Measurements from ENCODE around the gene GAL3ST3. TPM values are rescaled to one million over a fixed set of nuclear protein-coding genes. Genes with fewer than 3 reads are reported as not detected.

GAL3ST3 gene
- total RNA-seq, 1 experiment from 2014 or later: 1.8 TPM

DNA sequence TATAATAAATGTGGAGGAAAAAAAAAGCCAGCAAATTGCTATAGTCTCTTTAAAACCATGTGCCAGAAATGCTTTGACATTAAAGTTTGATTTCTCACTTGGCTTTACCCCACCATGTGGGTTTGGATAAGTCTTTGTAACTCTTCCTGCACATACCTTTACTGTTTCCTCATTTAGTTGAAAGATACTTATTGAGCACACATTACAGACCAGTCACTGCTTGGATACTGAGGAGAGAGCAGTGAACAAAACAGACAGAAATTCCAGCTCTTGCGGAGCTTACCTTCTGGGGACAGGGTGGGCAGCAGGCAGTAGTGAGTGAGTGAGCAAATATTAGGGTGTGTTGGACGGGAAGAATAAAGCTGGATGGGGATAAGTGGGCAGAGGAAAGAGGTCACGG lies 34.8 kb upstream of the GAL3ST3 start:
- no TSS peak for BruUV-seq (replicated peaks)
- ChIA-PET CTCF (no interaction called here), POLR2A (ENCODE audit: low non-redundant PET) (no interaction called here)
- no peak for DNase-seq (ENCODE audit: low spot score)
- no peaks in the 10 kb centered on the region for H3K27me3 ChIP-seq (replicated peaks; ENCODE audit: insufficient read depth, low read depth, low read length, poor library complexity)
- no peaks in the 10 kb centered on the region for H3K9me3 ChIP-seq (ENCODE audit: low read depth, low read length, poor library complexity, severe bottlenecking)
- H3K4me1 ChIP-seq (ENCODE audit: insufficient read depth, low read length, poor library complexity, severe bottlenecking): peaks cover 45% of the 10 kb centered on the region
- intact Hi-C loops (cut with micrococcal nuclease; ENCODE audit: unreplicated experiment): no loop called here
- H3K36me3 ChIP-seq (ENCODE audit: insufficient read depth, low read length, poor library complexity, severe bottlenecking): no peaks in the 10 kb centered on the region
- H3K27ac ChIP-seq (ENCODE audit: low read depth, low read length, poor library complexity, severe bottlenecking): peak overlapping the region; percentile 40
- TF ChIP-seq EZH2 (IDR thresholded peaks at IDR 0.05; ENCODE audit: borderline replicate concordance, low read depth, low read length, poor library complexity, severe bottlenecking): no peak
- TF ChIP-seq CTCF (conservative IDR thresholded peaks at IDR 0.05; ENCODE audit: low read depth, low read length): no peak
- H3K4me3 ChIP-seq (ENCODE audit: low read depth, low read length, poor library complexity, severe bottlenecking): no peak overlapping the region

DNA sequence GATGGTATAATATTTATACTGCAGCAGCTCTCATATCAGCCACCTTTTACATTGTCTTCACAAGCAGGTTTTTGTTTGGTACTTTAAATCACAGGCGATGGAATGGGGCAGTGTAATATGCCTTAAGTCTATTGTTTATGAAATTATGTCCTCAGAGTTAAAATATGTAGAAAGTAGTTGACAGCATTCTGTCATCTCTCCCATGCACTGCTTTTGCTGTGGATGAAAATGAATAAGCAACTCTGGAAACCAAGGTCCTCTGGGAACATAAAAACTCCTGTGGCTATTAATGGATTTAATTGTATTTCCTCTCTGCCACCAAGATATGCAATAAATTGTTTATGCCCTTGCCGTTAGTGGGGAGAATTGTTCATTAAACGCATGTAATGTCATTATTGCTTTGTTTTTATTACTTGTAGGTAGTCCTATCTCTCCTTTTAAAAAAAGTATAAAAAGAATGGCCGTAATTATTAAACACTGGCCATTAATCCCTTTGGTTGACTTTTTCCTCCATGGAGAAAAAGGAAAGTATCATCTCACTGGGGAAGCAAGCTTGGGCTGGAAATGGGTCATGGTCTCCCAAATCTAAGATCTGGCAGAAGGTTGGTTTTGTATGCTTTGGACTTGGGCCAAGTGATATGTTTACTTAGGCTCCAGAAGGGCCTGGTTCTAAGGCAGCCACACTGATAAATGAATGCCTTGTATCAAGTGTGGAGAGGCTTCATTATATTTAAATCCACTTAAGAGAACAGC lies 34.2 kb upstream of the GAL3ST3 start:
- ChIA-PET POLR2A (ENCODE audit: low non-redundant PET) (no interaction called here), CTCF (no interaction called here)
- TF ChIP-seq CTCF (conservative IDR thresholded peaks at IDR 0.05; ENCODE audit: low read depth, low read length) (no peak), EZH2 (IDR thresholded peaks at IDR 0.05; ENCODE audit: borderline replicate concordance, low read depth, low read length, poor library complexity, severe bottlenecking) (no peak)
- peaks cover 45% of the 10 kb centered on the region for H3K4me1 ChIP-seq (ENCODE audit: insufficient read depth, low read length, poor library complexity, severe bottlenecking)
- peak; percentile 65 for DNase-seq (ENCODE audit: low spot score)
- no peaks in the 10 kb centered on the region for H3K36me3 ChIP-seq (ENCODE audit: insufficient read depth, low read length, poor library complexity, severe bottlenecking)
- no TSS peak for BruUV-seq (replicated peaks)
- intact Hi-C loops (cut with micrococcal nuclease; ENCODE audit: unreplicated experiment): no loop called here
- H3K27ac ChIP-seq (ENCODE audit: low read depth, low read length, poor library complexity, severe bottlenecking): peak overlapping the region; percentile 40
- no peak overlapping the region for H3K4me3 ChIP-seq (ENCODE audit: low read depth, low read length, poor library complexity, severe bottlenecking)
- H3K9me3 ChIP-seq (ENCODE audit: low read depth, low read length, poor library complexity, severe bottlenecking): no peaks in the 10 kb centered on the region
- no peaks in the 10 kb centered on the region for H3K27me3 ChIP-seq (replicated peaks; ENCODE audit: insufficient read depth, low read depth, low read length, poor library complexity)

- Histone ChIP-seq H3K36me3 (ENCODE audit: insufficient read depth, low read length, poor library complexity, severe bottlenecking) (no peaks in the 10 kb centered on the region), H3K4me1 (ENCODE audit: insufficient read depth, low read length, poor library complexity, severe bottlenecking) (peaks cover 45% of the 10 kb centered on the region), H3K27ac (ENCODE audit: low read depth, low read length, poor library complexity, severe bottlenecking) (no peak overlapping the region), H3K4me3 (ENCODE audit: low read depth, low read length, poor library complexity, severe bottlenecking) (no peak overlapping the region), H3K27me3 (replicated peaks; ENCODE audit: insufficient read depth, low read depth, low read length, poor library complexity) (no peaks in the 10 kb centered on the region), H3K9me3 (ENCODE audit: low read depth, low read length, poor library complexity, severe bottlenecking) (no peaks in the 10 kb centered on the region)
- CTCF ChIA-PET: no interaction called here
- TF ChIP-seq EZH2 (IDR thresholded peaks at IDR 0.05; ENCODE audit: borderline replicate concordance, low read depth, low read length, poor library complexity, severe bottlenecking) (no peak), CTCF (conservative IDR thresholded peaks at IDR 0.05; ENCODE audit: low read depth, low read length) (no peak)
- POLR2A ChIA-PET (ENCODE audit: low non-redundant PET): no interaction called here
- no TSS peak for BruUV-seq (replicated peaks)
- intact Hi-C loops (cut with micrococcal nuclease; ENCODE audit: unreplicated experiment): no loop called here
- DNase-seq (ENCODE audit: low spot score): no peak
Measured at GRCh38 chr11:66081505-66081904, 32.5 kb upstream of the GAL3ST3 start.
